Loucy (cell line): ENCODE measurements around the gene TSHZ2.

Source experiments
- EZH2phosphoT487 ChIP-seq: fragments of 200-600 bp; IDR thresholded peaks from 2 replicates; pipeline ENCODE4 v1.6.1; 2018; ENCODE audit warnings: antibody characterized with exemption, mild to moderate bottlenecking, moderate library complexity, borderline replicate concordance
- TF ChIP-seq, protein P1 (sequence below): fragments of 200-600 bp; sonication (generic); conservative IDR thresholded peaks from 2 replicates; pipeline ENCODE4 v1.5.1; 2014; ENCODE audit warnings: mild to moderate bottlenecking, antibody characterized with exemption, low read length

GRCh38 chr20:52924411-52925271, 47.5 kb upstream of the TSHZ2 start:
- TF ChIP-seq, protein P1, sequence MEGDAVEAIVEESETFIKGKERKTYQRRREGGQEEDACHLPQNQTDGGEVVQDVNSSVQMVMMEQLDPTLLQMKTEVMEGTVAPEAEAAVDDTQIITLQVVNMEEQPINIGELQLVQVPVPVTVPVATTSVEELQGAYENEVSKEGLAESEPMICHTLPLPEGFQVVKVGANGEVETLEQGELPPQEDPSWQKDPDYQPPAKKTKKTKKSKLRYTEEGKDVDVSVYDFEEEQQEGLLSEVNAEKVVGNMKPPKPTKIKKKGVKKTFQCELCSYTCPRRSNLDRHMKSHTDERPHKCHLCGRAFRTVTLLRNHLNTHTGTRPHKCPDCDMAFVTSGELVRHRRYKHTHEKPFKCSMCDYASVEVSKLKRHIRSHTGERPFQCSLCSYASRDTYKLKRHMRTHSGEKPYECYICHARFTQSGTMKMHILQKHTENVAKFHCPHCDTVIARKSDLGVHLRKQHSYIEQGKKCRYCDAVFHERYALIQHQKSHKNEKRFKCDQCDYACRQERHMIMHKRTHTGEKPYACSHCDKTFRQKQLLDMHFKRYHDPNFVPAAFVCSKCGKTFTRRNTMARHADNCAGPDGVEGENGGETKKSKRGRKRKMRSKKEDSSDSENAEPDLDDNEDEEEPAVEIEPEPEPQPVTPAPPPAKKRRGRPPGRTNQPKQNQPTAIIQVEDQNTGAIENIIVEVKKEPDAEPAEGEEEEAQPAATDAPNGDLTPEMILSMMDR = no peak
- no peak for TF ChIP-seq EZH2phosphoT487
